ENCODE measurements around the gene RHOC.

DNA sequence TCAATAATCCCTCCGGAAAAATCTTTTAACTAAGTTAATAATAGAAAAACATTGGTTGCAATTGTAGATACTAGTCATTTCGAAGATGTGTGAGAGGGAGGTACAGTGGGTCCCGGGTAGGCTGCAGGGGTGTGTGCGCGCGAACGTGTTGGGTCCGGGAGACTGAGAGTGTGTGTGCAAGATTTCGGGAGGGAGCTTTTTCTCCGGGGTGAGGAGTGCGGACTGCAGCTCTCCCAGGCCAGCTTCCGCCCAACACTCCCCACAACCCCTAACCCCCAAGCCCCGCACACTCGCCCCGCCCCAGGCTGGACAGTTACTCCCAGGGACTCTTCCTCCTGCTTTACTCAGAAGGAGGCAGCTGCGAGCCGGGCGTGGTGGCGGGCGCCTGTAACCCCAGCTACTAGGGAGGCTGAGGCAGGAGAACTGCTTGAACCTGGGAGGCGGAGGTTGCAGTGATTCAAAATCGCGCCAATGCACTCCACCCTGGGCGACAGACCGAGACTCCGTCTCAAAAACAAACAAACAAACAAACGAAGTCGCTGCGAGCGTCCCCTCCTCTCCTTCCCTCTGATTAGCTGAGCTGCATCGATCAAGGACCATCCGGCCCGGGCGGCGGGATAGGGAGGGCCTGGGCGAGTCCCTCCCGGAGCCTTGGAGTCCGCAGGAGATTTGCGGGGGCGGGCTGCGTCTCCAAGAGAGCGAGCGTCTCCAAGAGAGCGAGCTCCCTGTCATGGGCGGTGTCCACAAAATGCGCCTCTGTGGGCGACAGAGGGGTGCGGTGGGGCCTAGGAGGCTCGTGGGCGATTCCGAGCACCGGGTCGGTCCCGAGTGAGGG, 36.5 kb upstream of the RHOC start:
- no peak for TF ChIP-seq POLR2A (IDR thresholded peaks at IDR 0.05; ENCODE audit: extremely low read depth, insufficient read length)
- TF ChIP-seq, protein P1, sequence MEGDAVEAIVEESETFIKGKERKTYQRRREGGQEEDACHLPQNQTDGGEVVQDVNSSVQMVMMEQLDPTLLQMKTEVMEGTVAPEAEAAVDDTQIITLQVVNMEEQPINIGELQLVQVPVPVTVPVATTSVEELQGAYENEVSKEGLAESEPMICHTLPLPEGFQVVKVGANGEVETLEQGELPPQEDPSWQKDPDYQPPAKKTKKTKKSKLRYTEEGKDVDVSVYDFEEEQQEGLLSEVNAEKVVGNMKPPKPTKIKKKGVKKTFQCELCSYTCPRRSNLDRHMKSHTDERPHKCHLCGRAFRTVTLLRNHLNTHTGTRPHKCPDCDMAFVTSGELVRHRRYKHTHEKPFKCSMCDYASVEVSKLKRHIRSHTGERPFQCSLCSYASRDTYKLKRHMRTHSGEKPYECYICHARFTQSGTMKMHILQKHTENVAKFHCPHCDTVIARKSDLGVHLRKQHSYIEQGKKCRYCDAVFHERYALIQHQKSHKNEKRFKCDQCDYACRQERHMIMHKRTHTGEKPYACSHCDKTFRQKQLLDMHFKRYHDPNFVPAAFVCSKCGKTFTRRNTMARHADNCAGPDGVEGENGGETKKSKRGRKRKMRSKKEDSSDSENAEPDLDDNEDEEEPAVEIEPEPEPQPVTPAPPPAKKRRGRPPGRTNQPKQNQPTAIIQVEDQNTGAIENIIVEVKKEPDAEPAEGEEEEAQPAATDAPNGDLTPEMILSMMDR (IDR thresholded peaks at IDR 0.05; ENCODE audit: low read depth, low read length), result no peak
- TF ChIP-seq, protein P2, sequence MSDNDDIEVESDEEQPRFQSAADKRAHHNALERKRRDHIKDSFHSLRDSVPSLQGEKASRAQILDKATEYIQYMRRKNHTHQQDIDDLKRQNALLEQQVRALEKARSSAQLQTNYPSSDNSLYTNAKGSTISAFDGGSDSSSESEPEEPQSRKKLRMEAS (IDR thresholded peaks at IDR 0.05; ENCODE audit: low read depth, low read length), result no peak

All from NB4 (cell line).